Keratinocyte (primary cell): ENCODE data around the gene LEFTY2.

Experiments used
- CTCF ChIP-seq, 3 experiments: IDR thresholded peaks in 1 of 3; conservative IDR thresholded peaks in 1 of 3; optimal IDR thresholded peaks in 1 of 3; 2 replicates in 2 of 3; 3 replicates in 1 of 3; pipeline versions ENCODE3 to v1.5.1; 2011; ENCODE audit warnings: low read length in 3 of 3, mild to moderate bottlenecking in 3 of 3, moderate library complexity in 2 of 3, control low read depth in 1 of 3, inconsistent platforms in 1 of 3; ENCODE audit not compliant: insufficient read depth in 2 of 3; ENCODE audit errors: extremely low read depth in 1 of 3
- EZH2 ChIP-seq: IDR thresholded peaks from one replicate; pipeline ENCODE4 v1.6.1; 2012; ENCODE audit warnings: inconsistent platforms, mild to moderate bottlenecking, low read length, moderate library complexity

- TF ChIP-seq CTCF (optimal IDR thresholded peaks at IDR 0.05 in 1 of 3, IDR thresholded peaks at IDR 0.05 in 1 of 3, conservative IDR thresholded peaks at IDR 0.05 in 1 of 3; ENCODE audit: extremely low read depth in 1 of 3, insufficient read depth in 2 of 3, low read length in 3 of 3) = no peak
- no peak for TF ChIP-seq EZH2
These were observed 31.5 kb upstream of the LEFTY2 start for GRCh38 chr1:225972344-225973152.
